HEK293 (cell line): ENCODE results near the gene TMEM240.
"Not testable (repeated sequence)": the region's sequence is repeated elsewhere in the genome, so short reads cannot be mapped to it uniquely, and the experiment has no call there.

ENCODE experiments used
- SALL2 ChIP-seq: fragments of 450-650 bp; formaldehyde crosslinking; IDR thresholded peaks from 2 replicates; pipeline ENCODE4 v1.5.0; 2017; ENCODE audit warnings: missing biosample characterization, mild to moderate bottlenecking, missing genetic modification characterization, borderline replicate concordance
- ZNF510 ChIP-seq: fragments of 450-650 bp; formaldehyde crosslinking; IDR thresholded peaks from 2 replicates; pipeline ENCODE4 v1.5.1; 2018; ENCODE audit warnings: mild to moderate bottlenecking, missing genetic modification characterization, missing biosample characterization; ENCODE audit not compliant: insufficient replicate concordance
- TF ChIP-seq, protein P1 (sequence below): fragments of 450-650 bp; formaldehyde crosslinking; IDR thresholded peaks from 2 replicates; pipeline ENCODE4 v1.5.1; 2016; ENCODE audit warnings: missing biosample characterization, missing genetic modification characterization

DNA sequence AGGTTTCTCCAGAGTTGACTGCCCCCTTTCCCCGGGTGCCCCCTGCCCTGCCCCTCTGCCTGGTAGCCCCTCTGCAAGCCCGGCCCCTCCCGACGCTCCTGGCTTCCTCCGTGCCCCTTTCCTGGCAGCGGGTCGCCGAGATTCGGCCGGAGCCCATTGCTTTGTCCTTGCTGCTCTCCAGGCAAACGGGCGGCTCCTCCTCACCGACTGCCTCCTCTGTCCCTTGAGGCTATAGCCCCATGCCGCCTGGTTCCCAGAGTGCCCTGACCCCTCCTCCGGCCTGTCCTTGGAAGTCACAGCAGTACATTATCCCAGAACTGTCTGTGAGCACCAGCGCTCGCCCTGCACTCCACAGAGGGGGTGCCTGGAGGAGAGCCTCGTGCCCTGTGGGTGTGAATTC, 26.7 kb downstream of the TMEM240 start:
- TF ChIP-seq ZNF510, SALL2 (tag by site-specific recombination): not testable (repeated sequence)
- TF ChIP-seq, protein P1, sequence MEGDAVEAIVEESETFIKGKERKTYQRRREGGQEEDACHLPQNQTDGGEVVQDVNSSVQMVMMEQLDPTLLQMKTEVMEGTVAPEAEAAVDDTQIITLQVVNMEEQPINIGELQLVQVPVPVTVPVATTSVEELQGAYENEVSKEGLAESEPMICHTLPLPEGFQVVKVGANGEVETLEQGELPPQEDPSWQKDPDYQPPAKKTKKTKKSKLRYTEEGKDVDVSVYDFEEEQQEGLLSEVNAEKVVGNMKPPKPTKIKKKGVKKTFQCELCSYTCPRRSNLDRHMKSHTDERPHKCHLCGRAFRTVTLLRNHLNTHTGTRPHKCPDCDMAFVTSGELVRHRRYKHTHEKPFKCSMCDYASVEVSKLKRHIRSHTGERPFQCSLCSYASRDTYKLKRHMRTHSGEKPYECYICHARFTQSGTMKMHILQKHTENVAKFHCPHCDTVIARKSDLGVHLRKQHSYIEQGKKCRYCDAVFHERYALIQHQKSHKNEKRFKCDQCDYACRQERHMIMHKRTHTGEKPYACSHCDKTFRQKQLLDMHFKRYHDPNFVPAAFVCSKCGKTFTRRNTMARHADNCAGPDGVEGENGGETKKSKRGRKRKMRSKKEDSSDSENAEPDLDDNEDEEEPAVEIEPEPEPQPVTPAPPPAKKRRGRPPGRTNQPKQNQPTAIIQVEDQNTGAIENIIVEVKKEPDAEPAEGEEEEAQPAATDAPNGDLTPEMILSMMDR, result not testable (repeated sequence)
